Brain microvascular endothelial cell (primary cell): ENCODE data around the gene HMBS.
"Not testable (repeated sequence)": the region's sequence is repeated elsewhere in the genome, so short reads cannot be mapped to it uniquely, and the experiment has no call there.

Experiments
- DNase-seq: peaks from one replicate; pipeline ENCODE4 v3.0.0-alpha.2; 2020
- H3K27ac ChIP-seq: fragments of 250-450 bp; sonication (Bioruptor Pico); 2 replicates; pipeline ENCODE4 v1.5.1; 2020; ENCODE audit warnings: mild to moderate bottlenecking, moderate library complexity
- H3K27me3 ChIP-seq: fragments of 250-450 bp; sonication (Bioruptor Pico); replicated peaks from 2 replicates; pipeline ENCODE4 v1.5.1; 2020; ENCODE audit warnings: mild to moderate bottlenecking
- H3K36me3 ChIP-seq: fragments of 250-450 bp; sonication (Bioruptor Pico); replicated peaks from 2 replicates; pipeline ENCODE4 v1.5.1; 2020; ENCODE audit warnings: mild to moderate bottlenecking
- H3K4me3 ChIP-seq: 2 replicates; pipeline ENCODE4 v1.5.1; 2011; ENCODE audit warnings: low read depth, mild to moderate bottlenecking, control low read depth, low read length, moderate library complexity
- CTCF ChIP-seq: IDR thresholded peaks from 2 replicates; pipeline ENCODE4 v1.5.1; 2011; ENCODE audit warnings: low read depth, mild to moderate bottlenecking, moderate library complexity, low read length, control low read depth, inconsistent platforms; ENCODE audit errors: missing control alignments
- in situ Hi-C: cut with HindIII; loops from 2 replicates; pipeline ENCODE4 v1.10.0; 2017; ENCODE audit warnings: low sequenced_read_pairs, low pct_ligation_motif_present

The HMBS gene

DNA sequence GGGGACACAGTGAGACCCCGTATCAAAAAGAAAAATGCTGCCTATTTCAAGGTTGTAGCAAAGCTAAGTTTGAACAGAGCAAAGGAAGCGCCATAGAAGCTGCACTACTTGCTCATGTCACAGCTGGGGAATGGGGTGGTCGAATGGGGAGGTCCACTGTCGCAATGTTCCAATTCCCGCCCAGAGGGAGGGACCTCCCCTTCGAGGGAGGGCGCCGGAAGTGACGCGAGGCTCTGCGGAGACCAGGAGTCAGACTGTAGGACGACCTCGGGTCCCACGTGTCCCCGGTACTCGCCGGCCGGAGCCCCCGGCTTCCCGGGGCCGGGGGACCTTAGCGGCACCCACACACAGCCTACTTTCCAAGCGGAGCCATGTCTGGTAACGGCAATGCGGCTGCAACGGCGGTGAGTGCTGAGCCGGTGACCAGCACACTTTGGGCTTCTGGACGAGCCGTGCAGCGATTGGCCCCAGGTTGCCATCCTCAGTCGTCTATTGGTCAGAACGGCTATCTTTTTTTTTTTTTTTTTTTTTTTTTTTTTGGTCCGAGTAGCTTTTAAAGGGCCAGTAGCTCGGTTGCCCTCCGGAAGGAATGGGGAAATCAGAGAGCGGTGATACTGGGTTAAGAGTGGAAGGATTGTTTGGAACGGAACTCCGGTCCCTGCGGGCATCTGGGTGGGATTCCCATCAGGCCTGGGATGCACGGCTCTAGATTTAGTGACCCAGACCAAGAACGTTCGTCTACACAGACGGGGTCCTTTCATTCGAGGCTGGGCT lies at the start of gene HMBS:
Gene HMBS, plus strand, starts transcription at position 219 of the 774 bp plus-strand sequence. Its CDS starts 153 bp downstream, at position 372.
- peak; percentile 90 for DNase-seq
- in situ Hi-C loops: no loop called here
- peak within 1 kb of the TSS; percentile 86 for H3K4me3 ChIP-seq
- H3K36me3 ChIP-seq: peaks cover 4% of the 10 kb centered on the region
- H3K27ac ChIP-seq: peak within 1 kb of the TSS; percentile 81
- TF ChIP-seq CTCF: no peak
- H3K27me3 ChIP-seq: no peaks in the 10 kb centered on the region

DNA sequence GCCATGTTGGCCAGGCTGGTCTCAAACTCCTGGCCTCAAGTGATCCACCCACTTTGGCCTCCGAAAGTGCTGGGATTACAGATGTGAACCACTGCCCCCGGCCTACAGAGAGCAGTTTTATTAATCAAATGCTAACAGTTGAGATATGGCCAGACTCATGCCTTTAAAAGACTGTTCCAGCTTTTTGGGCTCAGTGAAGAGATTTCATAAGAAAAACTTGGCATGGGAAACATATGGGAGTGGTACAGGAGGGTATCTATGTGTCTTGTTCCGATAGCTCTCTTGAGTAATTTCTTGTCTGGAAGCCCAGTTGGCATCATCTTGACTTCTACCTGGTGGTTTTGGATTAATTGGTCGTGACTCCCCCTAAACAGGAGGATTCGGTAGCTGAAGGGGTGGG lies 45.8 kb upstream of the HMBS start:
- H3K27ac ChIP-seq: no peak overlapping the region
- H3K36me3 ChIP-seq: no peaks in the 10 kb centered on the region
- no peaks in the 10 kb centered on the region for H3K27me3 ChIP-seq
- in situ Hi-C loops: no loop called here
- no peak for DNase-seq
- no peak overlapping the region for H3K4me3 ChIP-seq
- no peak for TF ChIP-seq CTCF

- H3K4me3 ChIP-seq, DNase-seq, H3K36me3 ChIP-seq, H3K27me3 ChIP-seq, in situ Hi-C loops, H3K27ac ChIP-seq: not testable (repeated sequence)
These were observed 45.2 kb upstream of the HMBS start for GRCh38 chr11:119039471-119039870.

- Histone ChIP-seq H3K36me3 (peaks cover 23% of the 10 kb centered on the region), H3K27ac (no peak overlapping the region), H3K4me3 (no peak overlapping the region), H3K27me3 (no peaks in the 10 kb centered on the region)
- no peak for DNase-seq
- in situ Hi-C loops: no loop called here
- TF ChIP-seq CTCF: no peak
These were observed 42.7 kb upstream of the HMBS start for GRCh38 chr11:119041821-119042514.

DNA sequence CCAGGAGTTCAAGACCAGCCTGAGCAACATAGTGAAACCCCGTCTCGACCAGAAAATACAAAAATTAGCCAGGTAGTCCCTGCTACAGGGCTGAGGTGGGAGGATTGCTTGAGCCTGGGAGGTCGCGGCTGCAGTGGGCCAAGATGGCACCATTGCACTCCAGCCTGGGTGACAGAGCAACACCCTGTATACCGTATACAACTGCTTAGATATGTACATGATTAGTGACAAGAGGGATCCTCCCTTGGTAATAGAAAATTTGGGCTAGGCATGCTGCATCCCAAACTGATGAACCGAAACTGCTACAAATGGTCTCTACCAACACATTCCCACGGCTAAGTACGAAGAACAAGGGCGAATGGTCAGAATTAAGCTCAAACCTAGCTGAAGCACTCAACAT lies 41.8 kb upstream of the HMBS start:
- in situ Hi-C loops: no loop called here
- DNase-seq: no peak
- Histone ChIP-seq H3K27me3 (no peaks in the 10 kb centered on the region), H3K27ac (no peak overlapping the region), H3K4me3 (no peak overlapping the region), H3K36me3 (peaks cover 32% of the 10 kb centered on the region)
- TF ChIP-seq CTCF: no peak

GRCh38 chr11:119044708-119045107 lies 40.0 kb upstream of the HMBS start:
- no peak overlapping the region for H3K4me3 ChIP-seq
- TF ChIP-seq CTCF: peak; percentile 48
- no peak overlapping the region for H3K27ac ChIP-seq
- no peaks in the 10 kb centered on the region for H3K27me3 ChIP-seq
- in situ Hi-C loops: no loop called here
- H3K36me3 ChIP-seq: peaks cover 50% of the 10 kb centered on the region
- no peak for DNase-seq
